HG03520 (cell line): ENCODE data around the gene KLF9.

Experiments
- ATAC-seq: cut with Tn5 transposase; IDR thresholded peaks from one replicate; pipeline ENCODE4 v1.9.1; 2021; ENCODE audit warnings: mild to moderate bottlenecking, moderate library complexity; ENCODE audit not compliant: unreplicated experiment

The KLF9 gene

GRCh38 chr9:70422371-70423043, 8.1 kb upstream of the KLF9 start:
- ATAC-seq: no peak

- no peak for ATAC-seq
Measured at GRCh38 chr9:70421272-70422180, 7.1 kb upstream of the KLF9 start.

- ATAC-seq: peak; percentile 11
Measured at GRCh38 chr9:70420441-70421271, 6.2 kb upstream of the KLF9 start.

DNA sequence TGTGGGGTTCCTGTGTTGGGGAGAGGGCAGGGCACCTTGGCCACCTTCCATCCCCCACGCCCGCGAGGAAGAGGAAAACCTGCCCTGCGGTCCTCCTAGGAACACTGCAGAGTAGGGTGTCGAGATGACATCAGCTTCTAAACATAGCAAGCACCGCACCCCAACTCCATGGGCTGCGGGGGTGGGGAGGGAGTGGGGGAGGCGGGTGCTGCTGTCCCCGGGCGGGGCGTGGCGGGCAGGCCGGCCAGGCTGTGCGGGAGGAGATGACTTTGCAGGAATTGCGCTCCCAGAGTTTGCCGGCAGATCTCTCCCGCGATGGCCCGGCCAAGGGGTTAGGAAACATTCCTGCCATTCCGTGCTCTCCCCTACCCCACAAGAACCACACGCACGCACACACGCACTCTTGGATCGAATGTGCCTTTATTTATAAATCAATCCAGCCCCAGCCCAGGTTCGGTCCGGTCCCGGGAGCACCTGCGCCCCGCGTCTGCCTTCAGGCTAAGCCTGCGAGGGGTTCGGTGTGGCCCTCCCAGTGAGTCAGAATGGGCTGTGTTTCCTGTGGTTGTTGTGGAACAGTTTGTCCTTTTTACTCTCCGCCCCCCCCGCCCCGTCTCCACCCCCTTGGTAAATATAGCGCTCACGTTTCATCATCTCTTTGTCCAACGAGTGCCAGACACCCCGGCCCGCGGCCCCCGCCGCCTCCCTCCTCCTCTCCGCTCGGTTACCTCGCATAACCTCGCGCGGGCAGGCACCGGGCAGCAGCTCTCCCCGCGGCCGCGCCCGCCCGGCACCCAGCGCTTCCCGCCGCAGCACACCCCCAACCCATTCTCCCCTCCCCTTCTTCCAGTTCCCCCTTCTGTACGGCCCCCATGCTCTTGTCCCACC, 5.3 kb upstream of the KLF9 start:
- ATAC-seq: peak; percentile 39

DNA sequence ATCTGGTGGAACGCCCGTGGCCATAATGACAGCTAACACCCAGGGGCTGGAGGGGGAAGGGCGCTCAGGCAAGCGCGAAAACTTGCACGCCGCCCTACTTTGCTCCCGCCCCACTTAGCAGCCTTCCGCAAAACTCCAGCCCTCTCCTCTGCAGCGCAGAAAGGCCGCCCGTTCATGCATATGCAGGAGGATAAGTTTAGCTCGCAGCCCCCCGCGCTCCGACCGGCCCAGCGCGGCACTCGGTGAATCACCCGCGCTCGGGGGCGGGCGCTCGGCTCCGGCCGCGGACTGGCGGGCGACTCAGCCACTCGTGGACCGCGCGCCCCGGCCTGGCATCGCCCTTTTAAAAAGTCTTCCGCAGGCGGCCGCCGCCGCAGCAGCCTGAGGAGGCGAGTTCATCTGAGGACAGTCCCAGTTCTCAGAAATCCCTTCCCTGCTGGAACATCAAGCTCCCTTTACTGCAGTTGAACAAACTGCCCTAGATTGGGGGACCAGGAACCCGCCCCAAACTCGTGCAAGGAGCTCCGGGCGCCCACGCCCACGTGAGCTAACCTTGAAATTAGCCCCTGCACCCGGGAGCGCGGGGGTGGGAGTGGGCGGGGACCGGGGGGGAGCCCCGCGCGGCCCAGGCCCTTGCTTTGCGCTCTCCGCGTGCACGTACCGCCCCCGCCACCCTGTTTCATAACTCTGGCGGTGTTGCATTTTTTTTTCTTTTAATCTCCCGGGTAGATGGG, 4.5 kb upstream of the KLF9 start:
- peak; percentile 43 for ATAC-seq

GRCh38 chr9:70415476-70415875, 1.0 kb upstream of the KLF9 start:
- ATAC-seq: no peak

DNA sequence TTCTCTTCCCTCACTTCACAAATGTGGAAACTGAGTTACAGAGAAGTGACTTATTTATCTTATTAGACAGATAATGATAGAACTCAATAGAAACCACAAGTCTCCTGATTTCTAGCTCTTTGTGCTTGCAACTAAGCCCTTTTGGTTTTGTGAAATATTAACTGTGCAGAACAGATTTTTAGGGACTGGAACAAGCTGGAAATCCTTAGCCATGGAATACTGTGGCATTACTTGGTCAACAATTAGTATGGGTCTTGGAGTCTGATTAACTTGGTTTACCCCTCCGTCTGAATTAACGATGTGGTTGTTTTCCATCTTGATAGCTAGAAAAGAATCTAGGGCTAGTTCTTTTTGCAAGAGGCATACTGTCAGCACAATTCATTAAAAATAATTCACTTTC, 584 bp upstream of the KLF9 start:
- no peak for ATAC-seq

DNA sequence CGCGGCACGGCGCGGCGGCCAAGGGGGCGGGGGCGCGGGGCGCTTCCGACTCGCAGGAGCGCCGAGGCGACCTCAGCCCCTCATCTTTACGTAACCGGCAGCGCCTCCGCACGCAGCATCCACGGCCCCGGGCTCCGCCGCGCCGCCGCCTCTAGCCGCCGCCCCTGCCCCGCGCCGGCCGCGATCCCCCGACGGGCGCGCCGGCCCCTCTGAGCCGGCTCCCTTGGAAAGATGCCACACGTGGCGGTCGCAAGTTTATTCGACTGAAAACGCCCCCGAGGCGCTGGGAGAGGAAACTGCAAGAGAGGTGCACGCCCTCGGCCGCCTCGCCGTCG, 1.0 kb downstream of the KLF9 start:
- peak; percentile 16 for ATAC-seq

DNA sequence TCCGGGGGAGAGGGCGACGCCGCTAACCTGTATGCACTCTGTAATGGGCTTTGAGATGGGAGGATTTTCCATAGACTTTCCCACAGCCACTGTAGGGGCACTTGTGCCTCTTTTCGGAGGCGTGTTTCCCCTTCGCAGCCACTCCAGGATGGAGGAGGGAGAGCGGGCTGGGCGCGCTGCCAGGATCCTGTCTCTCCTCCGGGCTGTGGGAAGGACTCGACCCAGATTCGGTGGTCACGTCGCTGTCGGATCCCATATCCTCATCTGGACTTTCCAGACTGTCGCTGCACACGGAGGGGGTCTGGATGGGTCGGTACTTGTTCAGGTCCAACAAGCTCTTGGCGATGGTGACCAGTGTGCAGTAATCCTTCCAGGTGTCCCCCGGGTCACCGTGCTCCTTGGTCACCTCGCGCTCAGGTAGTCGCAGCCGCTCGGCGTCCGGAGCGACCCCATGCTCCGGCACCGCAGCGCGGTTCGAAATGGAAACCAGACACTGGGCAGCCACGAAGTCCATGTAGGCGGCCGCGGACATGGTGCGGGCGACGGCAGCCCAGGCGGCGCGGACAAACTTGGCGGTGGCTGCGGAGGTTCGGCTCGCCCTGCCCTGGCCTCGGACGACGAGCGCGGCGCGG, 1.5 kb downstream of the KLF9 start:
- ATAC-seq: no peak

- ATAC-seq: no peak
Measured at GRCh38 chr9:70411930-70412831, 2.3 kb downstream of the KLF9 start.

DNA sequence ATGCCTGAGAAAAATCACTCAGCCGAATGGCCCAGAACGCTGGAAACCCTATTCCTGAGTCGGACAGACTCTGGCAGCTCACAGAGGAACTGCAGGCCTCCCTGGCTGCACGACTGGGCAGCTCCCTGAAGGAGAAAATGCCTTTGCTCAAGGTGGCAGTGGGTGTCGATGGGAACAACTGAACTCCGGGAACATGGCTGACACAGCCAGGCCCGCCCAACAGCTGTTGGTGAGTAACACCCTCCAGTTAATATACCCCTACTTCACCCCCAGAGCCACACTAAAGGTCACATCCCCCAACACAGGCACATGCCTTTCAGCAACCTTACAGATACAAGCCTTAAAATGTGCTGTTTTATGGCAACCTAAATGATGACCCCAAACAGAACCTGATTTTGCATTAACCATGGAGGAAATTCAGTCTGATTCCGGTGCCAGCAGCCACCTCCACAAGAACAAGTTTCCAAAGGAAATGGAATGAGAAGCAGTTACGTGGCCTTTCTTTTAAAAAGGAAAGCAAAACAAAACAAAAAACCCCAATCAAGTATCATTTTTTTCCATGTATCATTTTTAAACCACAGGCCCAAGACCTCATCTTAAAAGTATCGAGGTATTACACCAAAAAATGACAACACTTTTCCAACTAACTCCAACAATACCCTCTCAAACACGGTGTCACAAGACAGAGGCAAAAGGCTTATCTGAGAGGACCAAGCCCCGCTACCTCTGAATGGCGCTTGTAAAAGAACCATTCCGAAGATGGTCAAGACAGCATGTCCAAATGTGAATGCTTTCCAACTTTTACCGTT, 3.1 kb downstream of the KLF9 start:
- ATAC-seq: no peak

DNA sequence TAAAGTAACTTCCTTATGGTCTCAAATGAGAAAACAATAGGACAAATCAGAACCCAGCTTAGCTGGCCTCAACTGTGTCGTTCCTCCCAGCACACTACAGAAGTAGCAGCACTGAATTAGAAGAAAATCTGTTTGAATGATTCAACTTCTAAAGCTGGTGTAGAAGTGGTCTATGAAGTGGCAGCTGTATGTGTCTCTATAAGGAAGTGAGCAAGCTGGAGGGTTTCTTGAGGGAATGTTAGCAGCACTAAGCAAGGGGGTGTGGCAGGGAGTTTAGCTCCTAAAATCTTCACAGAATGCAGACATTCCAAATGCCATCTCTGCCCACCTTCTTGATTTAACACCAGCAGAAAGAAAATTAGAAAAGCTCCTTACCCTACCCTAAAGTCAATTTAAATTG, 4.1 kb downstream of the KLF9 start:
- no peak for ATAC-seq

GRCh38 chr9:70409800-70410199, 4.7 kb downstream of the KLF9 start:
- no peak for ATAC-seq

DNA sequence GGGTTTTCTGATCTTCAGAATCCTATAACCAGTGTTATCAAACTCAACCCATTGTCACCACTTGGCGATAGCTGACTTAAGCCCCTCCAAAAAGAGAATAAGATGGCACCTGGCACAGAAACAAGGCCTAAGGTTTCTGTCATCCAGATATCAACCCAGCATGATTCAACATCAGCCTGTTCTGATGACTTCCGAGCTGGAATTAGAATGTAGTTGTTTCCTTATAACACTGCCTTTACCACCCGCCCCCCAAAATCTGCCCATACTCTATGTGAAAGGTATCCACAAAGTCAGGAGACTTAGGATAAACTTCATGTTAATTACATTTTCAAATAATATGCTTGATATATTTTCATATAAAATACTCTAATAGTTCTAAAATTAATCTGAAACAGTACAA, 5.2 kb downstream of the KLF9 start:
- ATAC-seq: no peak

DNA sequence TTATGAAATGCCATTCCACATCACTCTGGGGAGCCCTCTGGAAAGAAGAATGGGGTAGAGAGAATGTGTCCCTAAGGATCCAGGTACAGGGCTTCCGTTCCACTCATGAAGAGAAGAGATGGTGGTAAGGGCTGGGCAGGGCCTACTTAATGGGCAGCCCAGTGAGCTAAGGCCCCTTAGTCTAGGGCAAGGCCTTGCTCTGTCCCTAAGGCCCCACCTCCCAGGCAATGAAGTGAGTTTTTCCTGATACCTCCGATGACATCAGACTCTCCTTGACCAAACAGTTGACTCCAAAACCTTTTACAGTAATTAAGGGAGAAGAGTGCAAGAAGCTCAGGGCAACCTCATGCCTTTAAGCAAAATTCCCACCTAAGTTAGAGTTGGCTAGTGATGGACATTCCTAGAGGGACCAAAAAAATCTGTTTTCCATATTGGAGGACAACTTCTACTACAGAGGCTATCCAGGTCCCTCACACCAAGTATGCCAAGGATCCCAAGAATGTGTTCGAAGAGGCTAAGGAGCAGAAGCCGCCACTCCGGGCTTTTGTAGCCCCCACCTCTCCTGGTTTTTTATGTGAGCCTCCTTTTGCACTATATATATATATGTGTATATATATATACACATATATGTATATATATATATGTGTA, 5.9 kb downstream of the KLF9 start:
- ATAC-seq: no peak

- ATAC-seq: no peak
Measured at GRCh38 chr9:70407081-70407503, 7.4 kb downstream of the KLF9 start.

DNA sequence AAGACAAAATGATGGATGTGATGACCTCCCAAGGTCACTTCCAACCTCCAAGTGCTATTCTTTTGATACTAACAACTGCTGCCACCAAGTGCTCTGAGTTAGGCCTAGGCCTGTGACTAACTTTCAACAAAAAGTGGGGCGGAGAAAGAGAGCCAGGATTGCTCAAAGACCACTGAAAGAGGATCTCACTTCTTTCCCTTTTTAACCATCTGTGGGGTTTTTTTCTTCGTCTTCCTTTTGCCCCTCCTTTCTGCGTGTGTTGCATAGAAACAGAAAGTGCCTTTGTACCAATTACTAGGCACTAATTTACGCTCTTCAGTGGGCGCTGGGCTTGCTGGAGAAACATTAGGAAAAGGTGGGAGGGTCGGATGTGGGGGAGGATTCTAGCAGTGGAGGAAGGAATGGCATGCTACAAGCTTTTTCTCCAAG, 8.0 kb downstream of the KLF9 start:
- peak; percentile 63 for ATAC-seq
